Stimulated activated CD8-positive, alpha-beta memory T cell treated with anti-CD3 and anti-CD28 coated beads, Interleukin-12 subunit alpha, Interleukin-12 subunit beta, amount 100 ng/mL, for 24 hours (primary cell): Measurements from ENCODE around the gene TEDC1.

Experiments used
- DNase-seq: peaks from one replicate; pipeline ENCODE4 v3.0.0-alpha.2; 2020; ENCODE audit errors: extremely low read depth

Gene TEDC1

GRCh38 chr14:105484997-105485393 lies 6.1 kb upstream of the TEDC1 start:
- no peak for DNase-seq

- DNase-seq = no peak
These were observed 5.3 kb upstream of the TEDC1 start for GRCh38 chr14:105485739-105486162.

- DNase-seq = no peak
These were observed 4.7 kb upstream of the TEDC1 start, which contains the start of gene CRIP1 for GRCh38 chr14:105486163-105486973. Gene CRIP1 (plus strand): TSS chr14:105486886. CDS start chr14:105487260, 374 bp downstream.

GRCh38 chr14:105486974-105487448 lies 4.0 kb upstream of the TEDC1 start:
- DNase-seq = no peak

GRCh38 chr14:105487449-105487985 lies 3.5 kb upstream of the TEDC1 start:
- no peak for DNase-seq

GRCh38 chr14:105487986-105488777 lies 2.9 kb upstream of the TEDC1 start:
- no peak for DNase-seq

GRCh38 chr14:105488781-105489541 lies 2.1 kb upstream of the TEDC1 start:
- DNase-seq = no peak

GRCh38 chr14:105489542-105490266 lies 1.3 kb upstream of the TEDC1 start:
- peak; percentile 58 for DNase-seq

GRCh38 chr14:105490267-105490571 lies 827 bp upstream of the TEDC1 start:
- no peak for DNase-seq

GRCh38 chr14:105491366-105491973 lies 424 bp downstream of the TEDC1 start:
- DNase-seq = peak; percentile 69

GRCh38 chr14:105492031-105492970 lies 1.3 kb downstream of the TEDC1 start:
- no peak for DNase-seq

GRCh38 chr14:105492971-105493871 lies 2.2 kb downstream of the TEDC1 start:
- DNase-seq = no peak

- no peak for DNase-seq
These were observed 3.0 kb downstream of the TEDC1 start for GRCh38 chr14:105493921-105494605.

- no peak for DNase-seq
These were observed 3.5 kb downstream of the TEDC1 start for GRCh38 chr14:105494606-105494929.

- no peak for DNase-seq
These were observed 4.3 kb downstream of the TEDC1 start for GRCh38 chr14:105495101-105495989.

- DNase-seq = no peak
These were observed 5.2 kb downstream of the TEDC1 start for GRCh38 chr14:105495990-105496830.
